ENCODE measurements around the gene EME2.

The EME2 gene

DNA sequence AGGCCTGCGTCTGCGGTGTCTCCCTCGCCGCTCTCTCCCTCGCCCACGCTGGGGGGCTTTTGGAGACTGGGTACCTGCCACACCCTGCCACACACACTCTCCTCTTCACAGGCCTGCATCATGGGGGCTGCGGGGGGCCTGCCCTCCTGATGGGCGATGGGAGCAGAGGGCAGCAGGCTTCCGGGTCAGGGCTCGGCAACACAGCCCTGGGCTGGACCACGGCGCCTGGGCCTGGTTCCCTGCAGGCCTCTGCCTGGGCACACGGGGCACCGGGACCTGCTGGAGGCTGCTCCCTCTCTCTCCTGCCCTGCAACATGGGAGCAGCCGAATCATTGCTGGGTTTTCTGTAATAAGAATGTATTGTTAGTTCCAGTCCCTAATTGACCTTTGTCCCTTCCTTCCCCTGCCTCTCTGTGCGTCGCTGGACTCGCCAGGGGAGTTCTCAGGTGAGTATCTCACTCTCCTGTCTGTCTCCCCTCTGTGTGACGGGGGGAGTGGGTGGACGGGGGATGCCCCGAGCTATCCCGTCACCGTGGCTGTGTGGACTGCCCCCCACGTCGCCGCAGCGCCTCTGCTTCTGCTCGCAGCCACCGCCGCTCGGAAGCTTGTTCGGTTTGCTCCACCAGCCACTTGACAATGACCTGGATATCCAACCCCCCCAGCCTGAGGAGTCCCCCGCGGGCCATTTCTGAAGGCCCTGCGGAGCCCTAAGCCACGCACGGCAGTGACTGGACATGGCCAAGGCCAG lies 14.7 kb upstream of the EME2 start:
- FAIRE-seq (no peak), DNase-seq (ENCODE audit: insufficient read length, low spot score) (no peak)
- no peak for TF ChIP-seq CTCF (IDR thresholded peaks at IDR 0.05; ENCODE audit: insufficient read depth, missing control alignments)

- TF ChIP-seq CTCF (IDR thresholded peaks at IDR 0.05; ENCODE audit: insufficient read depth, missing control alignments) = no peak
- FAIRE-seq (no peak), DNase-seq (ENCODE audit: insufficient read length, low spot score) (no peak)
Measured at GRCh38 chr16:1758923-1759322, 13.7 kb upstream of the EME2 start.

GRCh38 chr16:1759511-1759910 lies 13.1 kb upstream of the EME2 start:
- DNase-seq (ENCODE audit: insufficient read length, low spot score) (no peak), FAIRE-seq (no peak)
- no peak for TF ChIP-seq CTCF (IDR thresholded peaks at IDR 0.05; ENCODE audit: insufficient read depth, missing control alignments)

GRCh38 chr16:1760911-1761310 lies 11.7 kb upstream of the EME2 start:
- no peak for TF ChIP-seq CTCF (IDR thresholded peaks at IDR 0.05; ENCODE audit: insufficient read depth, missing control alignments)
- FAIRE-seq (no peak), DNase-seq (ENCODE audit: insufficient read length, low spot score) (no peak)

GRCh38 chr16:1761751-1762150 lies 10.9 kb upstream of the EME2 start:
- FAIRE-seq = no peak
- no peak for TF ChIP-seq CTCF (IDR thresholded peaks at IDR 0.05; ENCODE audit: insufficient read depth, missing control alignments)
- no peak for DNase-seq (ENCODE audit: insufficient read length, low spot score)

GRCh38 chr16:1762196-1762878 lies 10.3 kb upstream of the EME2 start:
- no peak for FAIRE-seq

More at GRCh38 chr16:1762196-1762878, 10.3 kb upstream of the EME2 start:
- DNase-seq (ENCODE audit: insufficient read length, low spot score) = no peak
- TF ChIP-seq CTCF (IDR thresholded peaks at IDR 0.05; ENCODE audit: insufficient read depth, missing control alignments) = no peak
